CD1c-positive myeloid dendritic cell (primary cell): ENCODE results near the gene ASMTL.
"Not testable (repeated sequence)": the region's sequence is repeated elsewhere in the genome, so short reads cannot be mapped to it uniquely, and the experiment has no call there.

Experiments used
- DNase-seq: peaks from one replicate; pipeline ENCODE4 v3.0.0-alpha.2; 2016; ENCODE audit errors: extremely low spot score

The ASMTL gene

DNA sequence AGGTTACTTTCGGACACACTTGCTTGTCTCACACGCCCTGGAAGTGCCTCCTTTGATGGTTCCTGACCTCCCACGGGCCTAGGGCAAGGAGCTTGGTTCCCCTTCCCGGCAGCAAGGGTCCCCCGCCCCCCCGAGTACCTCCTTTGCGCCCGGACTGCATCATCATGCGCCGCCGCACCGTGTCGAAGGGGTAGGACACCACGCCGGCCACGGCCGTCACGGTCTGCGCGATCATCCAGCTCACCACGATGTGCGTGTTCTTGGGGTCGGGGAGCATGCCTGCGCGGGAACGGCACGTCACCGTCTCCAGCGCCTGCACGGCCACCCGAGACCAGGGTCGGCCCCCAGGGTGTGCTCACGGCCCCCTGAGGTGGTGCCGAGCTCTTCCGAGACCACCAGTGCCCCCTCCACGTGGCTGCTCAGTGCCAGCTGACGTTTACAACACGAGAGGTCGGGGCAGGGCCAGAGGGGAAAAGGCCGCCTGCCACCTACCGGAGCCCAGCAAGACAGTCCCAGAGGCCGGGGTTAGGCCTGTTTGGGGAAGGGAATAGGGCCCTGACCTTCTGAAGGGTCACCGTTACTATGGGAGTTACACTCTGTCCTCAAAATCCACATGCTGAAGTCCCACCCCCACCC is 65.5 kb downstream of the ASMTL start:
- DNase-seq: no peak

DNA sequence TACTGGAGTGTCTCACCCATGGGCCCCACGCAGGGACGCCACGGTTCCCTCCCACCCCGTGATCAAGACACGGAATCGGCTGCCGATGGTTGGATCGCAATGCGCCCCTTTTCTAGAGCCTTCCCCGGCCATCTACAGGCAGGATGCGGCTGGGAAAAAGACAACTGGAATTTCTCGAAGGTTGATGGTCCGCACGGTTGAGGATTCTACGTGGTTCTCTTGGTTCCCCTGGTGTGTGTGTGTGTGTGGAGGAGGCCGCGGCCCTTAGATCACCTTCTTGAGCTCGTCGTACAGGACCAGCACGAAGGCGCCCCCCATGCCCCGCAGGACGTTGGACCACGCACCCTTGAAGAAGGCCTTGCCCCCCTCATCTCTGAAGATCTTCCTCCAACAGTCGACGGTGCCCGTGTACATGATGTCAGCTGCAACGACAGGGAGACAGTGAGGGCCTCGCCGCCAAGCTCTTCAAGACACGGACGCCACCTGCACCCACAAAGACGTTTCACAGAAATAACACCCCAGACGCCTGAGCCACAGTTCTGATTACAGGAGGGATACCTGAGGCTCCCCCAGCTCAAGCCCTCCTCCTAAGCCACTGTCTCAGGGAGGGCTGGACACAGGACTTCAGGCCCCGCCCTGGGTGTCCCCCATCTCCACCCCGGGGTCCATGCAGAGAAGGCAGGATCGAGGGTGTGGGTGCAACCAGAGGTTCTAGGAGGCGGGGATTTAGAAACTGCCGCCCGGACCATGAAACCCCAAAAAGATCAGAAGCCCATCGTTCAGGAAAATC is 66.2 kb downstream of the ASMTL start:
- no peak for DNase-seq

DNA sequence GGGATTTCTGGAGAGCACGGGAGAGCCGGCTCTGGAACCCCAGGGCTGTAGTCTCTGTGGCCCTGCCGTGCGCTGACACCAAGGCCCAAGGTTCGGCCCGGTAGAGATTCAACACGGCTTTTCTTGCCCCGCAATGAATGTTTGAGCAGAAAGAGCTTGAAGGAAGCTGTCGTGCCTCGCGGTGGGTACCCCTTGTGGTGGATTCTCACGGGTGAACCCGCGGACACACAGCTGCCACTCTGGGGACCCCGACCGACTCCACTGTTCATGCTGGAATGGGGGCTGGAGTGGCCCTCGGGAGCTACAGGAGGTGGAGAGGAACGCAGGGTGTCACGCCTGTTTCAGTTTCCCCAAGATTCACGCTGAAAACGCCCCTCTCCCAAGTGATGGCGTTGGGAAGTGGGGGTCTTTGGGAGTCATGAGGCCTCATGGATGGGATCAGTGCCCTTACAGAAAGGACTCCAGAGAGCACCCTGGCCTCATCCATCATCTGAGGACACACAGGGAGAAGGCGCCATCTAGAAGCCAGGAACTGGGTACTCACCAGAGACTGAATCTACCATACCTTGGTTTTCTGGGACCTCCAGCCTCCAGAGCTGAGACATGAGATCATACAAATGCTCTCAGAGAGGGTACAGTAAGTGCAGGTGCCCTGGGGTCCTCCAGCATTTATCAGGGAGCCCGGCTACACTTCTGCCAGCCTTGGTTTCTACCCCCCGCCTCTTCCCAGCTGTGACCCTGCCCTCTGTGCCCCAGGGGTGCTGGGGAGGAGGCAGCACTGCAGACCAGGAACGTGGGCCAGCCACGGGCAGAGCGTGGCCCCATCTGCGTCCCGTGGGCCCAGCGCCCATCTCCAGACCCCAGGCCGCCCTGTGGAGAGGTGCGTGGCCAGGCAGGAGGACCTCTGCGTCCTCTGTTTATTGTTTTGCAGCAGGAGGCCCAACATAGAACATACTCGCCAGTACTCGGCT is 67.2 kb downstream of the ASMTL start:
- no peak for DNase-seq

DNA sequence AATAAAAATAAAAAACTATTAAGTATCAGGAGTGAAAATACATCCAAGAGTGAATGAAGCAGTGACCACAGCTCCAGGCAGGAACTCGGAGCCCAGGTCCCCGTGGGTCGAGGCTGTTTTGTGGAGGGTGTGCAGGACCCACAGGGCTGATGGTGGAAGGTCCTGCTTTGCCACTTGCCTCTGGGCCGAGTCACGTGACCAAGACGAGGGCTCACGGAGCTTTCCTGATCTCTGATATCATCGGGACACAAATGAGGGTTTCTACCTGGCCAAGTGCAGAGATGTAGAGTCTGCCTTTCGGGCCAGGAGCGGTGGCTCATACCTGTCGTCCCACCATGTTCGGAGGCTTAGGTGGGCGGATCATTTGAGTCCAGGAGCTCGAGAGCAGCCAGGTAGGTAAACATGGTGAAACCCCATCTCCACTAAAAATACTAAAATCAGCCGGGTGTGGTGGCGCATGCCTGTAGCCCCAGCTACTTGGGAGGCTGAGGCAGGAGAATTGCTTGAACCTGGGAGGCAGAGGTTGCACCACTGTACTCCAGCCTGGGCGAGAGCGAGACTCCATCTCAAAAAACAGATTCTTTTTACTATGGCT is 68.0 kb downstream of the ASMTL start:
- no peak for DNase-seq

DNA sequence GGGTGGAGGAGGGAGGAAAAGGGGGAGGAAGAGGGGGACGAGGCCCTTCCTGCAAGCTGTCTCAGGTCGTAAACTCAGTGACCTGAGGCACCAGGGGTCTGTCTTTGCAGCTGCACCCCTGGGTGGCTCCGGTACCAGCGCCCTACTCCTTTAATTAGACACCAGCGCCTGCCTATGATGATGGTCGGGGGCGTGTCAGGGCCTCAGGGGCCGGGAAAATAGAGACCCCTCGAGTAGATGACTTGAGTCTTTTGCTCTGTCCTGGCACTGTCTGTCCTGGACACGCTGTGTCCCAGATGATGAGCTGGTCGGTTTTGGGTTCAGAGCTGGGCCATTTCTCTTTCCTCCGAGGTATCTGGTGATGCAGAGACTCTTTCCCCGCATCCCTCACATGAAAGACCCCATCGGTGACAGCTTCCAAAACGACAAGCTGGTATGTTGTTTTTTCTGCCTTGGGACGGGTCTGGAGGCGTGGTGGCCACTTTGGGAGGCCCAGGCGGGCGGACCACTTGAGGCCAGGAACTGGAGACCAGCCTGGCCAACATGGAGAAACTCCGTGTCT is 72.0 kb downstream of the ASMTL start:
- no peak for DNase-seq

DNA sequence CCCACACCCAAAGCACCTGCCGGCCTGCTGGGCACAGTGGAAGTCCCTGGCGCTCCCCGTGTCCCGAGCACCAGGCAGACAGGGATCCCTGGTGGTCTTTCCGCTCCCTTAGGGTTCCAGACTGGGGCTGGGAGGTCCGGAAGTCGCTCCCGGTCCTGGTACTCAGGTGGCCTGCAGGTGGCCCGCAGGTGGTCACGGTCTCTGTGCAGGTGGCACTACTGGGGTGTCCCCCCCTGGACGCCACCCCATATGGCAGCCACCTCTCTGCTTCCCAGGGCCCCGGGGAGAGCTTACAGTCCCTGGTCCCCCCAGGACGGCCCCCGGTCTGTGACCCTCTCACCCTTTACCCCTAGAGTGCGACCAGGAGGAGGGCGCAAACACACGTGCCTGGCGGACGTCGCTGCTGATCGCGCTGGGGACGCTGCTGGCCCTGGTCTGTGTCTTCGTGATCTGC is 74.4 kb downstream of the ASMTL start:
- DNase-seq: no peak

DNA sequence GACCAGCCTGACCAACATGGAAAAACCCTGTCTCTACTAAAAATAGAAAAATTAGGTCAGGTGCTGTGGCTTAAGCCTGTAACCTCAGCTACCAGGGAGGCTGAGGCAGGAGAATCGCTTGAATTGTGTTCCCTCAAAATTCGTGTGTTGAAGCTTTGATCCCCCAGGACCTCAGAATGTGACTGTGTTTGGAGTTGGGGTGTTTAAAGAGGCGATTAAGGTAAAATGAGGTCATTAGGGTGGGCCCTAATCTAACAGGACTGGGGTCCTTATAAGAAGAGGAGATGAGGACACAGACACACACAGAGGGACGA is 84.4 kb downstream of the ASMTL start:
- DNase-seq: no peak

DNA sequence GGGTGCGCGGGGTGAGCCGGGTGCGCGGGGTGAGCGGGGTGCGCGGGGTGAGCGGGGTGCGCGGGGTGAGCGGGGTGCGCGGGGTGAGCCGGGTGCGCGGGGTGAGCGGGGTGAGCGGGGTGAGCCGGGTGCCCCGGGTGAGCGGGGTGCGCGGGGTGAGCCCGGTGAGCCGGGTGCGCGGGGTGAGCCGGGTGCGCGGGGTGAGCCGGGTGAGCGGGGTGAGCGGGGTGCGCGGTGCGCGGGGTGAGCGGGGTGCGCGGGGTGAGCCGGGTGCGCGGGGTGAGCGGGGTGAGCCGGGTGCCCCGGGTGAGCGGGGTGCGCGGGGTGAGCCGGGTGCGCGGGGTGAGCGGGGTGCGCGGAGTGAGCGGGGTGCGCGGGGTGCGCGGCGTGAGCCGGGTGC is 86.3 kb downstream of the ASMTL start:
- DNase-seq: not testable (repeated sequence)

DNA sequence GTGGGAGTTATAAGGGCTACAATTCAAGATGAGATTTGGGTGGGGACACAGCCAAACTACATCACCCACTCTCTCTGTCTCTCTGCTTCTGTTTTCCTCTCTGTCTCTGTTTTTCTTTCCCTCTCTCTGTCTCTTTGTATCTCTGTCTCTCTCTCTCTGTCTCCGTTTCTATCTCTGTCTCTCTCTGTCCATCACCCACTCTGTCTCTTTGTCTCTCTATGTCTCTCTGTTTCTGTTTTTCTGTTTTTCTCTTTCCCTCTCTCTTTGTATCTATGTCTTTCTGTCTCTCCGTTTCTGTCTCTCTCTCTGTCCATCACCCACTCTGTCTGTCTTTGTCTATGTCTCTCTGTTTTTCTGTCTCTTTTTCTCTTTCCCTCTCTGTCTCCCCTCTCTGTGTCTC is 90.8 kb downstream of the ASMTL start:
- DNase-seq: no peak

DNA sequence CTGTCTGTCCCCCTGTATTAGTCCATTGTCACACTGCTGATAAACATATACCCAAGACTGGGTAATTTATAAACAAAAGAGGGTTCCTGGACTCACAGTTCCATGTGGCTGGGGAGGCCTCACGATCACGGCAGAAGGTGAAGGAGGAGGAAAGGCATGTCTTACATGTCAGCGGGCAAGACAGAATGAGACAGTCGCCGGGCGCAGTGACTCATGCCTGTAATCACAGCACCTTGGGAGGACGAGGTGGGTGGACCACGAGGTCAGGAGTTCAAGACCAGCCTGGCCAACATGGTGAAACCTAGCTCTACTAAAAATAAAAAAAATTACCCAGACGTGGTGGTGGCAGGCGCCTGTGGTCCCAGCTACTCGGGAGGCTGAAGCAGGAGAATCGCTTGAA is 91.4 kb downstream of the ASMTL start:
- DNase-seq: no peak

DNA sequence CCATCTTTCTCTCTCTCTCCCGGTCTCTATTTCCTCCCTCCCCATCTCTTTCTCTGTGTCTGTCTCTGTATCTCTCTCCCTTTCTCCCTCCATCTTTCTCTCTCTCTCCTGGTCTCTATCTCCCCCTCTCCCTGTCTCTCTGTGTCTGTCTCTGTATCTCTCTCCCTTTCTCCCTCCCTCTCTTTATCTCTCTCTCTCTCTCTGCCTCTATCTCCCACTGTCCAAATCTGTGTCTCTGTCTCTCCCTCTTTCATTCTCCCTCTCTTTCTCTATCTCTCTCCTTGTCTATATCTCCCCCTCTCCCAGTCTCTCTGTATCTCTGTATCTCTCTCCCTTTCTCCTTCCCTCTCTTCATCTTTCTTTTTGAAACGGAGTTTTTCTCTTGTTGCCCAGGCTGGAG is 92.5 kb downstream of the ASMTL start:
- DNase-seq: no peak

DNA sequence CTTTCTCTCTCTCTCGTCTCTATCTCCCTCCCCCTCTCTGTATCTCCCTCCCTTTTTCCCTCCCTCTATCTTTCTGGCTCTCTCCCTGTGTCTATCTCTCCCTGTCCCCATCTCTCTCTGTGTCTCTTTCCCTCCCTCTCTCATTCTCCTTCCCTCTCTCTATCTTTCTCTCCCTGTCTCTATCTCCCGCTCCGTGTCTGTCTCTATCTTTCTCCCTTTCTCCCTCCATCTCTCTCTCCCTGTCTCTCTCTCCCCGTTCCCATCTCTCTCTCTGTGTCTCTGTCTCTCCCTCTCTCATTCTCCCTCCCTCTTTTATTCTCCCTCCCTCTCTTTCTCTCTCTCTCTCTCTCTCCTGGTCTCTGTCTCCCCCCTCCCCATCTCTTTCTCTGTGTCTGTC is 93.2 kb downstream of the ASMTL start:
- no peak for DNase-seq

DNA sequence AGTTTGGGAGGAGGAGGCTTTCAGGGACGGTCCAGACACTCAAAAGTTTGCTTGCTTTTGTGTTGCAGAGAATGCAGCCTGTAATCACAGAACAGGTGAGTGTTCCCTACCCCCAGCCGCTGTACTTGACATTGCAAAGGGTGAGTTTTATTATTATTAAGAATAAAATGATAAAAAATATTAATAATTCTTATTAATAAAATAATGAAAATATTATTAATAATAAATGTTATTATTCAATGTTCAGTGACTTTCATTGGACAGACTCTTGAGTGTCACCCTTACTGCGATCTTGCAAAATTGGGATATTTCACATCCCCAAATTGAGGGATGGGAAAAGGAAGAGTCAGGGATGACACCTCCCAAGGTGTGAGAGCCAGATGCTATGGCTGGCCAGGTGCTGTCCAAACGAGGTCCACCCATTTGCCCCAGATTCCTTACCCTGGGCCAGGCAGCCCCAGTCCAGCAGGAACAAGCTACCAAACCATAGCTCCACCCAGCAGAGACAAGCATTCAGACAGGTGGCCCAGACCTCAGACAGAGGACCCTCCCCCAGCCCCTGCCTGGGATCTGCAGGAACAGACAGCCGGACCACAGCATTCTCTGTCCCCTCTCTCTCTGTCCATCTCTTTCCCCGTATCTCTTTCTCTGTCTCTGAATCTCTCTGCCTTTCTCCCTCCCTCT is 93.8 kb downstream of the ASMTL start:
- DNase-seq: no peak

DNA sequence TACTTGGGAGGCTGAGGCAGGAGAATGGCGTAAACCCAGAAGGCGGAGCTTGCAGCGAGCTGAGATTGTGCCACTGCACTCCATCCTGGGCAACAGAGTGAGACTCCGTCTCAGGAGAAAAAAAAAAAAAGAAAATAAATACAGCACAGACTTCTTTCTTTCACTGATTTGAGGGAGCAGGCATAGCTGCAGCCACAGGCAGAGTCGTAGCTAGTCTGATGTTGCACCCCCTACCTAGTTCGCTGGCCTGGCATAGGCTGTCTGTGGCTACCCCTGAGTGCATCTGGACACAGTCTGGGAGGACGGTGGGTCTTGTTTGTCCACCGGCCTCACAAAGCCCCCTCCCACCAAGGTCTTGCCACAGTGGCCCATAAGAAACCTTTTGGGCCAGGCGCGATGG is 94.7 kb downstream of the ASMTL start:
- DNase-seq: no peak

DNA sequence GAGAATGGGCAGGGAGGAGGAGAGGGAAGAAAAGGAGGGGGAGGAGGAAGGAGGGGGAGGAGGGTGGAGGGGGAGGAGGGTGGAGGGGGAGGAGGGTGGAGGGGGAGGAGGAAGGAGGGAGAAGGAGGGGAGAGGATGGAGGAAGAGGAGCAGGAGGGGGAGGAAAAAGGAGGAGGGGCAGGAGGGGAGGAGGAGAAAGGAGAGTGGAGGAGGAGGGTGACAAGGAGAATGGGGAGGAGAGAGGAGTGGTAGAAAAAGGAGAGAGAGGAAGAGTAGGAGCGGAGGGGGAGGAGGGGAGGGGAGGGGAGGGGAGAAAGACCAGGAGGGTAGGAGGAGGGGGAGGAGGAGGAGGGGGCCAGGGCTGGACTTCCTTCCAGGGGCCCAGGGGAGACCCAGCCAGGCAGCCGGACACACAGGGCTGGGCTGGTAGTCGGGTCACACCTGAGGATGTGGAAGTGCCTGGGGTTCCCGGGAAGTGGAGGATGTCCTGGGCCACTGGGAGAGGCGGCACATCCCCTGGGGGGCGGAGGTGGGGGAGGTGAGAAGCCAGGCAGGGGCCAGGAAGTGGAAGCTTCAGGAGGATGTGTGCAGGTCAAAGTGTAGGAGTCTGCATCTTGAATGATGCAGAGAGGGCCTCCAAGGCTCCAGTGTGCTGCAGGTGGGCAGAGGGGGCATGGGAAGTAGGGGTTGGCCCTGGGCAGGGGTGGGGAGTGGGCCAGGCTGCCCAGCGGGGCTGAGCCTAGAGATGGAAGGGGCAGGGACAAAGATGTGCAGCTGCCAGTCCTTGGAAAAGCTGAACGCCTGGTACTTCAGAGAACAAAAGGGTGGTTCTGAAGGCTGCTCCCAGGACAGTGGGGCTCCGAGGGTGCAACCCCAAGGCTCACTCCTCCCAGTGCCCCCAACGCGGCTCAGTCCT is 97.3 kb downstream of the ASMTL start:
- DNase-seq: no peak

DNA sequence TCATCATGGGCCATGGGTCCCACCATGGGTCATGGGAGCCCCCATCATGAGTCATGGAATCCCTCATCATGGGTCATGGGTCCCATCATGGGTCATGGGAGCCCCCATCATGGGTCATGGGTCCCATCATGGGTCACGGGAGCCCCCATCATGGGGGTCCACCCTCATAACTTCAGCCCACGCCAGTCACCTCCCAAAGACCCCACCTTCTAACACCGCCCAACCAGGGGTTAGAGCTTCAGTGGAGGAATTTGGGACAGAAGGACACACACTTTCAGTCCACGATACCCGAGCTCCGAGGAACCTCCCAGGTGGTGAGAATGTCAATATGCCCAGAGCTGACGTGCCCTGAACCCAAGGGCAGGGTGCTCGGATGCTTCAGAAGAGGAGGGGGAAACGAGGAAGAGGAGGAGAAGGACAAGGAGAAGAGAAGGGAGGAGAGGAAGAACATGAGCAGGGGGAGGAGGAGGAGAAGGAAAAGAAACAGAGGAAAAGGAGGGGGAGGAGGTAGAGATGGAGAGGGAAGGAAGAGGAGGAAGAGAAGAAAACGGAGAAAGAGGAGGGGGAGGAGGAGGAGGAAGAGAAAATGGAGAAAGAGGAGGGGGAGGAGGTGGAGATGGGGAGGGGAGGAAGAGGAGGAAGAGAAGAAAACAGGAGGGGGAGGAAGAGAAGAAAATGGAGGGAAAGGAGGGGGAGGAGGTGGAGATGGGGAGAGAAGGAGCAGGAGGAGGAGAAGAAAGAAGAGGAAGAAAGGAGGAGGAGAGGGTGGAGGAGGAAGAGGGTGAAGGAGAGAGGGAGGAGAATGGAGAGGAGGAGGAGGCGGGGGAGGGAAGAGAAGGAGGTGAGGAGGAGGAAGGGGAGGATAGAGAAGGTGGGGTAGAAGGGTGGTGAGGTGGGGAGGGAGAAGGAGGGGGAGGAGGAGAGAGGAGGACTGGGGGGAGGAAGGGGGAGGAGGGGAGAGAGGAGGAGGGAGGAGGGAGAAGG is 98.4 kb downstream of the ASMTL start:
- DNase-seq: no peak
